CD4-positive, alpha-beta T cell (primary cell): ENCODE measurements around the gene HEATR5B. TPM values are rescaled to one million over a fixed set of nuclear protein-coding genes. Genes with fewer than 3 reads are reported as not detected.

Experiments used
- ATAC-seq: fragments of 200-7000 bp; cut with Tn5 transposase; one replicate; pipeline ENCODE4 v1.10.0; 2022; ENCODE audit warnings: mild to moderate bottlenecking; ENCODE audit not compliant: poor library complexity
- CTCF ChIA-PET: fragments of 350-600 bp; sonication (Branson Sonifier 250); formaldehyde crosslinking; loops from one replicate; lab custom pipeline; 2021; ENCODE audit warnings: antibody characterized with exemption, inconsistent platforms; lab: Charles Lee
- POLR2A ChIA-PET: fragments of 350-600 bp; sonication (Branson Sonifier 250); formaldehyde crosslinking; loops from one replicate; lab custom pipeline; 2021; ENCODE audit warnings: antibody characterized with exemption, inconsistent platforms; lab: Charles Lee
- DNase-seq, 14 experiments: peaks; one replicate each; pipeline ENCODE4 v3.0.0-alpha.2; 2013 to 2020; ENCODE audit warnings: mixed read lengths in 2 of 14
- H3K27ac ChIP-seq, 2 donors: one replicate each; pipeline versions ENCODE4 v1.5.1 to v1.7.0; 2013; ENCODE audit warnings: low read length in 2 of 2, low read depth in 1 of 2, mild to moderate bottlenecking in 1 of 2
- H3K27me3 ChIP-seq, 2 experiments: 1 replicate in 1 of 2; 2 replicates in 1 of 2; pipeline versions ENCODE4 v1.6.1 to v1.7.0; 2013; ENCODE audit warnings: low read length in 2 of 2, control low read depth in 1 of 2, mild to moderate bottlenecking in 1 of 2, moderate library complexity in 1 of 2; ENCODE audit not compliant: insufficient read depth in 2 of 2, control insufficient read depth in 1 of 2
- H3K36me3 ChIP-seq: one replicate; pipeline ENCODE4 v1.6.1; 2013; ENCODE audit warnings: low read length, control low read depth; ENCODE audit not compliant: insufficient read depth
- H3K4me1 ChIP-seq: one replicate; pipeline ENCODE4 v1.6.1; 2013; ENCODE audit warnings: low read length, control low read depth; ENCODE audit not compliant: insufficient read depth
- H3K4me3 ChIP-seq: one replicate; pipeline ENCODE4 v1.5.1; 2013; ENCODE audit warnings: mild to moderate bottlenecking, low read length, moderate library complexity
- H3K9me3 ChIP-seq, 2 experiments: 1 replicate in 1 of 2; 2 replicates in 1 of 2; pipeline versions ENCODE4 v1.6.1 to v1.7.0; 2013; ENCODE audit warnings: low read length in 2 of 2, mild to moderate bottlenecking in 2 of 2, control low read depth in 1 of 2, moderate library complexity in 1 of 2; ENCODE audit not compliant: control insufficient read depth in 1 of 2, insufficient read depth in 1 of 2
- H3K27ac Mint-ChIP-seq: one replicate; pipeline ENCODE4 v1.8.0; 2020; ENCODE audit warnings: mixed read lengths
- H3K27me3 Mint-ChIP-seq: one replicate; pipeline ENCODE4 v1.8.0; 2021; ENCODE audit warnings: mixed read lengths
- H3K36me3 Mint-ChIP-seq: one replicate; pipeline ENCODE4 v1.8.0; 2021; ENCODE audit warnings: low read depth, mixed read lengths
- H3K4me1 Mint-ChIP-seq: one replicate; pipeline ENCODE4 v1.8.0; 2021; ENCODE audit warnings: low read depth, mixed read lengths
- H3K4me3 Mint-ChIP-seq: one replicate; pipeline ENCODE4 v1.8.0; 2020; ENCODE audit warnings: mild to moderate bottlenecking, mixed read lengths
- H3K9me3 Mint-ChIP-seq: one replicate; pipeline ENCODE4 v1.8.0; 2020; ENCODE audit warnings: mixed read lengths
- intact Hi-C, 2 experiments: fragments of 100-400 bp; cut with DNase I in 1 of 2; cut with micrococcal nuclease in 1 of 2; formaldehyde crosslinking; loops; one replicate each; pipeline versions ENCODE4 v1.15.1 to v1.9.0; 2023 to 2025; cut with DNase I, micrococcal nuclease
- total RNA-seq, 174 experiments: library from RNA in 2 of 174; stranded (reverse) in 2 of 174; gene quantifications; one replicate each; pipeline ENCODE4 v1.2.3 and lab custom pipeline; 2021 to 2026
- TF ChIP-seq, protein P1 (sequence below): fragments of 200-600 bp; IDR thresholded peaks from one replicate; pipeline ENCODE4 v1.8.0; 2022; ENCODE audit warnings: antibody characterized with exemption, mild to moderate bottlenecking

Gene HEATR5B
- total RNA-seq, 2 experiments from 2014 or later, result 23.4 to 23.9 TPM

- H3K36me3 ChIP-seq, result peaks cover 59% of the 10 kb centered on the region
- peaks cover 80% of the 10 kb centered on the region for H3K36me3 Mint-ChIP-seq
- no peaks in the 10 kb centered on the region for H3K9me3 ChIP-seq
- H3K9me3 Mint-ChIP-seq, result no peaks in the 10 kb centered on the region
- POLR2A ChIA-PET, result no interaction called here
- CTCF ChIA-PET, result no interaction called here
- intact Hi-C loops, result loop anchor here in 1 of 2 experiments (5.0 kb wide), 1 partner anchor 44 kb away; no protein-coding TSS in a partner anchor
- no peaks in the 10 kb centered on the region for H3K4me1 ChIP-seq
- H3K27me3 ChIP-seq, result no peaks in the 10 kb centered on the region
- no peak overlapping the region for H3K27ac ChIP-seq
- no peak overlapping the region for H3K4me3 ChIP-seq
- peak overlapping the region; percentile 16 for H3K27ac Mint-ChIP-seq
- TF ChIP-seq, protein P1, sequence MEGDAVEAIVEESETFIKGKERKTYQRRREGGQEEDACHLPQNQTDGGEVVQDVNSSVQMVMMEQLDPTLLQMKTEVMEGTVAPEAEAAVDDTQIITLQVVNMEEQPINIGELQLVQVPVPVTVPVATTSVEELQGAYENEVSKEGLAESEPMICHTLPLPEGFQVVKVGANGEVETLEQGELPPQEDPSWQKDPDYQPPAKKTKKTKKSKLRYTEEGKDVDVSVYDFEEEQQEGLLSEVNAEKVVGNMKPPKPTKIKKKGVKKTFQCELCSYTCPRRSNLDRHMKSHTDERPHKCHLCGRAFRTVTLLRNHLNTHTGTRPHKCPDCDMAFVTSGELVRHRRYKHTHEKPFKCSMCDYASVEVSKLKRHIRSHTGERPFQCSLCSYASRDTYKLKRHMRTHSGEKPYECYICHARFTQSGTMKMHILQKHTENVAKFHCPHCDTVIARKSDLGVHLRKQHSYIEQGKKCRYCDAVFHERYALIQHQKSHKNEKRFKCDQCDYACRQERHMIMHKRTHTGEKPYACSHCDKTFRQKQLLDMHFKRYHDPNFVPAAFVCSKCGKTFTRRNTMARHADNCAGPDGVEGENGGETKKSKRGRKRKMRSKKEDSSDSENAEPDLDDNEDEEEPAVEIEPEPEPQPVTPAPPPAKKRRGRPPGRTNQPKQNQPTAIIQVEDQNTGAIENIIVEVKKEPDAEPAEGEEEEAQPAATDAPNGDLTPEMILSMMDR, result no peak
- H3K27me3 Mint-ChIP-seq, result no peaks in the 10 kb centered on the region
- H3K4me3 Mint-ChIP-seq, result no peak overlapping the region
- ATAC-seq (no peak), DNase-seq (no peak)
- H3K4me1 Mint-ChIP-seq, result peaks cover 29% of the 10 kb centered on the region
Observed at GRCh38 chr2:37013315-37013641, 70.9 kb downstream of the HEATR5B start.

DNA sequence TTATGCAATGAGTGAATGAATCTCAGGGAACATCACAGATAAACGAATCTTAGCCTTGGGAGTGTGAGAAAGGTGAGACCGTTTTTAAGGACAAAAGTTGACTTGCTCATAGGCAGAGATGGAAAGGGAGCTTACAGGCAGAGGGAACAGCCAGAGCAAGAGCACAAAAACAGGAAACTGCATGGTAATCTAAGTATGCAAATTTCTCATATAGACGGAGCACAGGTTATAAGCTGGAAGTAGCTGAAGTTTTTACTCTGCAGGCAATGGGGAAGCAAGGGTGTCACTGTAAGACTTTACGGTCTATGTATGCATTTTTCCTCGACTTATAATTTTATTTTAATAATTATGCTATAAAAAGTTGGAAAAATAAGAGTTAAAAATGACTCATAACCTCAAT lies 73.0 kb downstream of the HEATR5B start:
- POLR2A ChIA-PET, result interaction anchor here (1.1 kb wide), 1 partner anchor 44 kb away, joined by 5 read pairs; the partner anchor contains the start of gene STRN
- Histone ChIP-seq H3K9me3 (no peaks in the 10 kb centered on the region), H3K27me3 (no peaks in the 10 kb centered on the region), H3K27ac (peak overlapping the region in 1 of 2 donors; percentile 3), H3K36me3 (peaks cover 58% of the 10 kb centered on the region), H3K4me1 (no peaks in the 10 kb centered on the region), H3K4me3 (no peak overlapping the region)
- intact Hi-C loops, result loop anchor here in 1 of 2 experiments (5.0 kb wide), 1 partner anchor 46 kb away; no protein-coding TSS in a partner anchor
- peak overlapping the region; percentile 58 for H3K27ac Mint-ChIP-seq
- peaks cover 83% of the 10 kb centered on the region for H3K36me3 Mint-ChIP-seq
- H3K4me3 Mint-ChIP-seq, result no peak overlapping the region
- H3K27me3 Mint-ChIP-seq, result no peaks in the 10 kb centered on the region
- CTCF ChIA-PET, result interaction anchor here (1.0 kb wide), 1 partner anchor 45 kb away, joined by 3 read pairs; the partner anchor contains the start of gene STRN
- no peaks in the 10 kb centered on the region for H3K9me3 Mint-ChIP-seq
- TF ChIP-seq, protein P1, result no peak
- DNase-seq (no peak), ATAC-seq (peak; percentile 29)
- peaks cover 29% of the 10 kb centered on the region for H3K4me1 Mint-ChIP-seq

GRCh38 chr2:37005118-37005868 lies 78.9 kb downstream of the HEATR5B start:
- intact Hi-C loops, result loop anchor here (1.0 to 2.0 kb wide), 3 partner anchors 220 to 225 kb away; no protein-coding TSS in a partner anchor
- H3K27ac ChIP-seq, result no peak overlapping the region
- no peaks in the 10 kb centered on the region for H3K9me3 Mint-ChIP-seq

More at GRCh38 chr2:37005118-37005868, 78.9 kb downstream of the HEATR5B start:
- Histone ChIP-seq H3K9me3 (no peaks in the 10 kb centered on the region), H3K27me3 (no peaks in the 10 kb centered on the region), H3K36me3 (peaks cover 67% of the 10 kb centered on the region), H3K4me1 (no peaks in the 10 kb centered on the region), H3K4me3 (no peak overlapping the region)
- ATAC-seq, result peak; percentile 84
- peak in 4 of 14 experiments; percentile 18 to 45 (median 36) for DNase-seq
- ChIA-PET POLR2A (no interaction called here), CTCF (no interaction called here)
- peaks cover 14% of the 10 kb centered on the region for H3K4me1 Mint-ChIP-seq
- H3K4me3 Mint-ChIP-seq, result peak overlapping the region; percentile 64
- peak overlapping the region; percentile 50 for H3K27ac Mint-ChIP-seq
- H3K27me3 Mint-ChIP-seq, result no peaks in the 10 kb centered on the region
- peaks cover 87% of the 10 kb centered on the region for H3K36me3 Mint-ChIP-seq
- TF ChIP-seq, protein P1, result peak; percentile 50
